NCI-H2171 (cell line): ENCODE data around the gene HPF1.
"Not testable (repeated sequence)": the region's sequence is repeated elsewhere in the genome, so short reads cannot be mapped to it uniquely, and the experiment has no call there.

Experiments used
- DNase-seq: peaks from one replicate; lab custom pipeline; 2025; lab: John Stamatoyannopoulos, UW

The HPF1 gene

GRCh38 chr4:169757575-169758184 lies at the start of gene HPF1:
TSS of gene HPF1 (minus strand) at chr4:169757944. CDS start at chr4:169757877, 67 bp downstream.
- peak; percentile 78 for DNase-seq

- DNase-seq, result not testable (repeated sequence)
Observed at GRCh38 chr4:169806770-169807169, 49.0 kb upstream of the HPF1 start.

GRCh38 chr4:169803413-169803812 lies 45.7 kb upstream of the HPF1 start:
- DNase-seq, result no peak

GRCh38 chr4:169802873-169803272 lies 45.1 kb upstream of the HPF1 start:
- DNase-seq, result no peak

- no peak for DNase-seq
Observed at GRCh38 chr4:169800541-169800940, 42.8 kb upstream of the HPF1 start.

GRCh38 chr4:169799260-169799659 lies 41.5 kb upstream of the HPF1 start:
- no peak for DNase-seq

- no peak for DNase-seq
Observed at GRCh38 chr4:169795585-169795984, 37.8 kb upstream of the HPF1 start.

GRCh38 chr4:169791527-169792156 lies 33.9 kb upstream of the HPF1 start:
- DNase-seq, result peak; percentile 15

- no peak for DNase-seq
Observed at GRCh38 chr4:169791062-169791461, 33.3 kb upstream of the HPF1 start.

- no peak for DNase-seq
Observed at GRCh38 chr4:169774466-169775445, 17.0 kb upstream of the HPF1 start.

- no peak for DNase-seq
Observed at GRCh38 chr4:169773889-169774288, 16.1 kb upstream of the HPF1 start.

- DNase-seq, result not testable (repeated sequence)
Observed at GRCh38 chr4:169771556-169772080, 13.9 kb upstream of the HPF1 start.

GRCh38 chr4:169770416-169770815 lies 12.7 kb upstream of the HPF1 start:
- no peak for DNase-seq

- DNase-seq, result no peak
Observed at GRCh38 chr4:169768385-169768784, 10.6 kb upstream of the HPF1 start.

GRCh38 chr4:169766741-169767140 lies 9.0 kb upstream of the HPF1 start:
- DNase-seq, result no peak

- no peak for DNase-seq
Observed at GRCh38 chr4:169765835-169766234, 8.1 kb upstream of the HPF1 start.

GRCh38 chr4:169761846-169762245 lies 4.1 kb upstream of the HPF1 start:
- no peak for DNase-seq

GRCh38 chr4:169758401-169758962 lies 738 bp upstream of the HPF1 start:
- no peak for DNase-seq

GRCh38 chr4:169756971-169757574 lies 671 bp downstream of the HPF1 start:
- DNase-seq, result no peak

- no peak for DNase-seq
Observed at GRCh38 chr4:169745291-169745690, 12.5 kb downstream of the HPF1 start.

GRCh38 chr4:169744601-169745000 lies 13.1 kb downstream of the HPF1 start:
- DNase-seq, result no peak

- no peak for DNase-seq
Observed at GRCh38 chr4:169741569-169741968, 16.2 kb downstream of the HPF1 start.
